Fibroblast of peridontal ligament (primary cell): ENCODE data around the gene PPP1CA.

ENCODE experiments used
- DNase-seq: peaks from one replicate; pipeline ENCODE4 v3.0.0-alpha.2; 2010; ENCODE audit errors: extremely low read depth

The PPP1CA gene

DNA sequence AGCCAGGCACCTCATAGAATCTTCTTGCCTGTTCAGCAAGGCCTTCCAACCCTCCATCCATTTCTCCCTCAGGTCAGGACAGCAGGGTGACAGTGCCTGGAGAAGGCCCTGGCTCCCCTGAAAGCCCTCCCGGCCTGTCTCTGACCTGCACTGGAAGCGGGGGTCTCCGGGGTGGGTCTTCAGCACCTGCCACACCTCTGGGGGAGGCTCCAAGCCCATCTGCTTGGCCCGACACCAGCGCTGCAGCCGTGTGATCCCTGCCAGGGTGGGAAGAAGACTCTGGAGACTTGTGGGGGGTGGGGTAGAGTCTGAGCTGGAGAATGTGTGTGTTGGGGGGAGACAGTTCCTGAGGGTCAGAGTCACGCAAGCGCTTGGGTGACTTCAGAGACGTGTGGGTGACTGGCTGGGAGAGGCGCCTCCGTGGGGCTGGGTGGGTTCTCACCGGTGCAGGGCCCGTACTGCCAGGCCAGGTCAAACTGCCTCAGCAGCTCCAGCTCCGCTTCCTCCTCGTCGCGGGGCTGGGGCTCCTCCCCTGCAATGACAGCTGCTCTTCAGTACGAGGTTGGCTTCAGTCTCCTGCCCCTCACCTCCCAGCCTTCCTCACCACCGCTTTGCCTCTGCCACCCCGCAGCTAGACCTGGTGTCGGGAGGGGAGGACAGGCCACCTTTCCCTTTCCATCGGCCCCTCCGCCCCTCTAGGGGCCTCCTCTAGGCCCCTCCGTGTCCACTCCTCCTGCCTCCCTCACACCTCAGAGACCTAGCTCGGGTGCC, 48.9 kb downstream of the PPP1CA start:
- DNase-seq = no peak

DNA sequence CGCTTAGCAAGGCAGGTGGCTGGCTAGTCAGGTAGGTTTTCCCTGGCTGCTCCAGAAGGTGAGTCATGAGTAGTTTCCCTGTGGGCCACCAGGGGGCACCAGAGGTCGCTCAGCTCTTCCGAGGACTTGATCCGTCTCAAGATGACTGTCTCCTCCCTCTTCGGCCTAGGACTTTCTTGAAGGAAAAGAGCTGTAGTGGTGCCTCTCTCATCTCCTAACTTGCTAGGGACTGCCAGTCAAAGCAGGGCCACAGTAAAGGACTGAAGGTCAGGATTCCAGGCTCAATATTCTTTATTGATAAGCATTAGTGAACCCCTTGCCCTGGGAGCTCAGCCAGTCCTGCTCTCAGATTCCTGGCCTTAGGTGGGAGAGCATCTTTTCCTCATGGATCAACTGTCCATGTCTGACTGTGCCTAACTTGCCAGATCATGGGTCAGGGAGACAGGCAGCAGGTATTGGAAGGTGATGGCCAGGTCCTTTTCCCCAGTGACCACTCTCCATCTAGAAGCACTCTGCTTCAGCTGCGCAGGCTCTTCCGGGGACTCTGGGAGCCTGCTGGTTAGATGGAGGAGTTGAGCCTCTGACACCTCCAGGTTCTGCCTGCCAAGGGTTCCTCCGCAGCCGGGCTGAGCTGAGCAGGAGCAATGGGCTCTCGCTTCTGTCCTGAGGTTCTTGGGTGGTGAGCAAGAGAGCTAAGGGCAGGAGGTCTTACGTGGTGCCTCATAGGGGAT, 50.2 kb downstream of the PPP1CA start:
- peak; percentile 84 for DNase-seq

DNA sequence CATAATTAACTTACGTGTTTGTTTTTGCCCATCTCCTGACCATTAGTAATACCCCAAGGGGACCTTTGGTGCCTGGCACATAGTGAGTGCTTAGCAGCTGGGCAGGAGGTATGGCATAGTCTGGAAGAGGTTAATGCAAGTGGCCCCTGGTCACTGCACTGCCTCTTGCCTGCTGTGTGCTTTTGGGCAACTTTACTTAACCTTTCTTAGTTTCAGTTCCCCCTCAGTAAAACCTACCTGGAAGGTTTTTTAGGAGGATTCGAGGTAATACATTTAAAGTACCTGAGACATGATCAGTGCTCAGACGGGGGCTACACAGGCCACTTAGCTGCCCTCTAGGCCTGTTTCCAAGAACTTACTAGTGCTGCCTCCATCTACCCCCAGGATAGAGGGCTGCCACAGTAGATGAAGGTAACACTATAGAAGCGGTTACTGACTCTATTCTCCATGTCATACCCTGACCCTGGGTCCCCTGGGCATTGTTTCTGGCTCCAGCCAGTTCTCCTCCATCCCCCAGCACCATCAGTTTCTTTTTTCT, 51.7 kb downstream of the PPP1CA start:
- no peak for DNase-seq

DNA sequence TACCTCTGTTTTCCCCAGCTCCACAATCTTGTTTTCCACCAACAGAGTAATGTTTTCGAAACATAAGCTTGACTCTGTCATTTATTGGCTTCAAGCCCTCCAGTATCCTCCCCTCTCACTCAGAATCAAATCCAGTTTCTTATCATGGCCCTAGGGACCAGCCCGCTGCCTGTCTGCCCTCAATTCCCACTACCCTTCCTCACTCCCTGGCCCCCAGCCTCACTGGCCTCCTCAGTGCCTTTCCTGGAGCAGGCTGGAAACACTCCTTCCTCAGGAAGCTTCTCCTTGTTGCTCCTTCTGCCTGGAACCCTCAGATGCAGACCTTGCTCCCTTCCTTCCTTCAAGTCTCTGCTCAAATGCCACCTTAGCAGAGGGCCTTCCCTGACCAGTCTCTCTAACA, 52.2 kb downstream of the PPP1CA start:
- no peak for DNase-seq

DNA sequence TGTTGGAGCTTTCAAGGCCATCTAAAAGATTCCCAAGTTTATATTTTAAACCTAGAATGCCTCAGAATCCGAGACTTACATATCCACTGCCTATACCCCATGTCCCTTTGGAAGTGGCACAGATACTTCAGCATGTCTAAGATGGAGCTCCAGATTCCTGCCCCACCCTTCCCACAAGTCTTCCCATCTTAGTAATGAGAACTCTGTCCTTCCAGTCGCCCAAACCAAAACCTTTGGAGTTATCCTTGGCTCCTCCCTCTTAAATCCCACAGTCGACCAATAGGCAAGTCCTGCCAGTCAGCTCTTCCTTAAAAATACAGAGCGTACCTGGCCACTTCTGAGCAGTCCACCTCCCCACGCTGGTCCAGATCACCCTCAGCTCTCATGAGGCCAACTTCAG, 52.6 kb downstream of the PPP1CA start:
- DNase-seq = no peak
